ENCODE data around the gene CYP3A5.

Gene CYP3A5

DNA sequence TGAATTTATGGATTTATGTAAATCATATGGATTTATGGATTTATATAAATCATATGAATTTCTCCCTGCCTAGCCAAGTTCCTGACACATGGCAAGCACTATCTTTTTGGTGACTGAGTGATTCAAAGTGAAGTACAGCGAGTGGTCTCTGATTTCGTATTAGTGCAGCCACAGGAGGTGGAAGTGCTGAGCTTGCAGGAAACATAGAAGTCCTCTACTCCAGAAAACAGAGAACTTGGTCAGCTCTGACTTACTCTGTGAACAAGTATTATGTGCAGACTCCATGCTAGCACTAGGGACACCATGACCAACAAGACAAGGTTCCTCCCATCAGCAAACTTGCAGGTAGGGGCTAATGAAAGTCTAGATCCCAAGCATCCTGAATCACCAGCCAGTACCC, 28.5 kb downstream of the CYP3A5 start:
- H3K4me3 ChIP-seq (ENCODE audit: low read depth, low read length), result no peak overlapping the region
- TF ChIP-seq, protein P1, sequence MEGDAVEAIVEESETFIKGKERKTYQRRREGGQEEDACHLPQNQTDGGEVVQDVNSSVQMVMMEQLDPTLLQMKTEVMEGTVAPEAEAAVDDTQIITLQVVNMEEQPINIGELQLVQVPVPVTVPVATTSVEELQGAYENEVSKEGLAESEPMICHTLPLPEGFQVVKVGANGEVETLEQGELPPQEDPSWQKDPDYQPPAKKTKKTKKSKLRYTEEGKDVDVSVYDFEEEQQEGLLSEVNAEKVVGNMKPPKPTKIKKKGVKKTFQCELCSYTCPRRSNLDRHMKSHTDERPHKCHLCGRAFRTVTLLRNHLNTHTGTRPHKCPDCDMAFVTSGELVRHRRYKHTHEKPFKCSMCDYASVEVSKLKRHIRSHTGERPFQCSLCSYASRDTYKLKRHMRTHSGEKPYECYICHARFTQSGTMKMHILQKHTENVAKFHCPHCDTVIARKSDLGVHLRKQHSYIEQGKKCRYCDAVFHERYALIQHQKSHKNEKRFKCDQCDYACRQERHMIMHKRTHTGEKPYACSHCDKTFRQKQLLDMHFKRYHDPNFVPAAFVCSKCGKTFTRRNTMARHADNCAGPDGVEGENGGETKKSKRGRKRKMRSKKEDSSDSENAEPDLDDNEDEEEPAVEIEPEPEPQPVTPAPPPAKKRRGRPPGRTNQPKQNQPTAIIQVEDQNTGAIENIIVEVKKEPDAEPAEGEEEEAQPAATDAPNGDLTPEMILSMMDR (IDR thresholded peaks at IDR 0.05; ENCODE audit: insufficient read depth, low read depth, low read length, missing control alignments), result no peak
- no peak for DNase-seq (ENCODE audit: low read depth)

GRCh38 chr7:99648843-99649242, 31.0 kb downstream of the CYP3A5 start:
- TF ChIP-seq, protein P1 (IDR thresholded peaks at IDR 0.05; ENCODE audit: insufficient read depth, low read depth, low read length, missing control alignments), result no peak

GRCh38 chr7:99645590-99645989, 34.2 kb downstream of the CYP3A5 start:
- DNase-seq (ENCODE audit: low read depth), result no peak
- TF ChIP-seq, protein P1 (IDR thresholded peaks at IDR 0.05; ENCODE audit: insufficient read depth, low read depth, low read length, missing control alignments), result no peak
- no peak overlapping the region for H3K4me3 ChIP-seq (ENCODE audit: low read depth, low read length)

More at GRCh38 chr7:99648843-99649242, 31.0 kb downstream of the CYP3A5 start:
- no peak overlapping the region for H3K4me3 ChIP-seq (ENCODE audit: low read depth, low read length)
- no peak for DNase-seq (ENCODE audit: low read depth)

- TF ChIP-seq, protein P1 (IDR thresholded peaks at IDR 0.05; ENCODE audit: insufficient read depth, low read depth, low read length, missing control alignments), result no peak
- H3K4me3 ChIP-seq (ENCODE audit: low read depth, low read length), result no peak overlapping the region
- DNase-seq (ENCODE audit: low read depth), result no peak
Measured at GRCh38 chr7:99644431-99644830, 35.4 kb downstream of the CYP3A5 start.

GRCh38 chr7:99643464-99643863, 36.3 kb downstream of the CYP3A5 start:
- TF ChIP-seq, protein P1 (IDR thresholded peaks at IDR 0.05; ENCODE audit: insufficient read depth, low read depth, low read length, missing control alignments), result no peak
- no peak for DNase-seq (ENCODE audit: low read depth)
- no peak overlapping the region for H3K4me3 ChIP-seq (ENCODE audit: low read depth, low read length)

DNA sequence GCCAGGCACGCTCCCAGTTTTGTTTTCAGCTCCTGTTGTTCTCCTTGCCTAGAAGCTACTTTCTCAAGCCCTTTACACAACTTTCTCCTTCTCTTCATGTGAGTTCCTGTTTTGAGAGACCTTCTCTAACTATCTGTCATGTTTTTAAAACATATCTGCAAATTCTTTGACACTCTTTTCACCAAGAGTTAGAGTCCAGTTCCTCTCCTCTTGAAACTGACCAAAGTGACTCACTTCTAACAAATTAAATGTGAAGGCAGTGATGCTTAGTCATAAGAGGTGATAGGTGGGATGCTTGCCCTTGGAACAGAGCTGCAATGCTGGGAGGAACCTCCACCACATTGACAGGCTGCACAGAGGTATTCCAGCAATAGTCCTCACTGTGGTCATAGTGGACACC, 37.8 kb downstream of the CYP3A5 start:
- no peak overlapping the region for H3K4me3 ChIP-seq (ENCODE audit: low read depth, low read length)
- TF ChIP-seq, protein P1 (IDR thresholded peaks at IDR 0.05; ENCODE audit: insufficient read depth, low read depth, low read length, missing control alignments), result no peak
- DNase-seq (ENCODE audit: low read depth), result no peak

- DNase-seq (ENCODE audit: low read depth), result no peak
- TF ChIP-seq, protein P1 (IDR thresholded peaks at IDR 0.05; ENCODE audit: insufficient read depth, low read depth, low read length, missing control alignments), result no peak
- H3K4me3 ChIP-seq (ENCODE audit: low read depth, low read length), result no peak overlapping the region
Measured at GRCh38 chr7:99639267-99639666, 40.5 kb downstream of the CYP3A5 start.
